Measurements from ENCODE around the gene DDX1. TPM values are rescaled to one million over a fixed set of nuclear protein-coding genes. Genes with fewer than 3 reads are reported as not detected.
A peak's percentile ranks its signal among the peaks of the same experiment; 100 is the strongest.

DDX1 gene
- total and polyA plus RNA-seq, 2 of the 4 experiments (the other 2 are of a cell fraction) = 73.6 to 74.9 TPM

- H3K27ac ChIP-seq (ENCODE audit: insufficient read depth, low read length) = no peak overlapping the region
- H4K8ac ChIP-seq (ENCODE audit: low read depth in 2 of 2, low read length in 2 of 2) = no peak overlapping the region
- 100% methylated on average over 1 of the region's 7 CpGs; no CpG with 5 or more reads in 1 of the 2 experiments for WGBS, 2 experiments (ENCODE audit: extremely low coverage in 2 of 2, insufficient read length in 1 of 2)
- TF ChIP-seq POLR2A (IDR thresholded peaks at IDR 0.05; ENCODE audit: low read depth, low read length) = no peak
- TF ChIP-seq ELK1 (IDR thresholded peaks at IDR 0.05; ENCODE audit: borderline replicate concordance, low read depth, low read length) = no peak
- no peak for TF ChIP-seq RAD21 (IDR thresholded peaks at IDR 0.05; ENCODE audit: low read length)
- TF ChIP-seq MAFK (IDR thresholded peaks at IDR 0.05; ENCODE audit: low read depth, low read length) = no peak
- no peak for TF ChIP-seq CEBPB (IDR thresholded peaks at IDR 0.05; ENCODE audit: low read depth, low read length)
- no peak for TF ChIP-seq MXI1 (IDR thresholded peaks at IDR 0.05; ENCODE audit: borderline replicate concordance, low read depth, low read length)
- no peak for TF ChIP-seq MAZ (IDR thresholded peaks at IDR 0.05; ENCODE audit: borderline replicate concordance, low read depth, low read length)
- TF ChIP-seq NFE2L2 (IDR thresholded peaks at IDR 0.05; ENCODE audit: low read depth, low read length) = no peak
- TF ChIP-seq RFX5 (IDR thresholded peaks at IDR 0.05; ENCODE audit: low read depth, low read length) = no peak
- no peak for TF ChIP-seq SMC3 (IDR thresholded peaks at IDR 0.05; ENCODE audit: low read depth, low read length)
- no peak for TF ChIP-seq CHD1 (IDR thresholded peaks at IDR 0.05; ENCODE audit: low read depth, low read length)
- no peak for TF ChIP-seq FOS (IDR thresholded peaks at IDR 0.05; ENCODE audit: low read depth, low read length)
- TF ChIP-seq BHLHE40 (IDR thresholded peaks at IDR 0.05; ENCODE audit: low read depth, low read length) = no peak
- no peak for TF ChIP-seq CTCF (conservative IDR thresholded peaks at IDR 0.05; ENCODE audit: low read depth, low read length)
- no peak for TF ChIP-seq RCOR1 (IDR thresholded peaks at IDR 0.05; ENCODE audit: insufficient replicate concordance, low read length)
- no peak for TF ChIP-seq USF2 (IDR thresholded peaks at IDR 0.05; ENCODE audit: low read depth, low read length)
- in situ Hi-C loops (cut with MboI; ENCODE audit: low sequenced_read_pairs) = no loop called here
- H3K4me2 ChIP-seq (ENCODE audit: low read depth, low read length) = no peak overlapping the region
- no peak overlapping the region for H3K4me3 ChIP-seq (ENCODE audit: insufficient read depth, low read depth, low read length)
- H3K9ac ChIP-seq (ENCODE audit: low read depth, low read length) = no peak overlapping the region
- H4K5ac ChIP-seq (ENCODE audit: low read depth, low read length) = no peak overlapping the region
- ChIA-PET CTCF (no interaction called here), POLR2A (ENCODE audit: unreplicated experiment) (interaction anchor here (0.6 kb wide), 1 partner anchor 10 kb away, joined by 3 read pairs; no protein-coding TSS in a partner anchor)
- dilution Hi-C loops (cut with HindIII; ENCODE audit: low sequenced_read_pairs, unreplicated experiment) = no loop called here
- no peaks in the 10 kb centered on the region for H3K4me1 ChIP-seq (ENCODE audit: control insufficient read depth, insufficient read depth, low read length)
- no peak for DNase-seq
- H3K27me3 ChIP-seq (ENCODE audit: control insufficient read depth, insufficient read depth, low read length) = peaks cover 1% of the 10 kb centered on the region; the same call in 1 of the 2 replicates
- no peak overlapping the region for H2BK15ac ChIP-seq (ENCODE audit: low read depth, low read length)
- intact Hi-C loops (cut with micrococcal nuclease) = no loop called here
- H3K9me3 ChIP-seq (ENCODE audit: control insufficient read depth, insufficient read depth, low read length) = no peaks in the 10 kb centered on the region
- no peak overlapping the region for H2BK5ac ChIP-seq (ENCODE audit: low read depth, low read length, poor library complexity, severe bottlenecking)
- no peak overlapping the region for H2BK20ac ChIP-seq (ENCODE audit: low read depth, low read length)
- H2AK5ac ChIP-seq (ENCODE audit: low read depth, low read length) = no peak overlapping the region
- peak overlapping the region; percentile 21 for H2AFZ ChIP-seq (replicated peaks; ENCODE audit: low read length, poor library complexity)
- H3K9me1 ChIP-seq (ENCODE audit: insufficient read depth, low read length) = no peaks in the 10 kb centered on the region
- H3K79me1 ChIP-seq (ENCODE audit: low read depth in 1 of 2, low read length in 2 of 2) = no peaks in the 10 kb centered on the region
- no peak overlapping the region for H3K56ac ChIP-seq (ENCODE audit: extremely low read depth, insufficient read depth, low read length)
- H2BK120ac ChIP-seq (ENCODE audit: low read depth, low read length) = no peak overlapping the region
- H4K20me1 ChIP-seq (ENCODE audit: insufficient read depth, low read length) = no peaks in the 10 kb centered on the region
- ATAC-seq (ENCODE audit: low read depth) = no peak
- no peak overlapping the region for H4K91ac ChIP-seq (ENCODE audit: insufficient read depth, low read depth, low read length)
- no peaks in the 10 kb centered on the region for H3K36me3 ChIP-seq (ENCODE audit: control insufficient read depth, insufficient read depth, low read length)
- no peak overlapping the region for H3K23ac ChIP-seq (ENCODE audit: low read depth, low read length)
- no peak overlapping the region for H3K18ac ChIP-seq (ENCODE audit: low read depth, low read length)
- H3K4ac ChIP-seq (ENCODE audit: low read depth, low read length) = no peak overlapping the region
- no peak overlapping the region for H3K14ac ChIP-seq (replicated peaks; ENCODE audit: low read depth, low read length)
- no peak overlapping the region for H2AK9ac ChIP-seq (replicated peaks; ENCODE audit: low read depth, low read length, poor library complexity)
- BruUV-seq (replicated peaks) = no TSS peak
These were observed 59.7 kb downstream of the DDX1 start for GRCh38 chr2:15651367-15651727.

Data from IMR-90 (cell line).